HG03432 (cell line): Measurements from ENCODE around the gene CNBD2.
"Not testable (repeated sequence)": the region's sequence is repeated elsewhere in the genome, so short reads cannot be mapped to it uniquely, and the experiment has no call there.

Source experiments
- ATAC-seq: cut with Tn5 transposase; IDR thresholded peaks from one replicate; pipeline ENCODE4 v1.9.1; 2021; ENCODE audit warnings: mild to moderate bottlenecking, moderate library complexity; ENCODE audit not compliant: unreplicated experiment

The CNBD2 gene

GRCh38 chr20:35974256-35974655 is 5.9 kb downstream of the CNBD2 start:
- ATAC-seq: no peak

- ATAC-seq: no peak
Observed at GRCh38 chr20:35975576-35976373, 7.4 kb downstream of the CNBD2 start.

GRCh38 chr20:35978041-35978513 is 9.7 kb downstream of the CNBD2 start:
- no peak for ATAC-seq

GRCh38 chr20:35979544-35979943 is 11.2 kb downstream of the CNBD2 start:
- no peak for ATAC-seq

- no peak for ATAC-seq
Observed at GRCh38 chr20:35981969-35982368, 13.6 kb downstream of the CNBD2 start.

- ATAC-seq: no peak
Observed at GRCh38 chr20:35984382-35984781, 16.0 kb downstream of the CNBD2 start.

- no peak for ATAC-seq
Observed at GRCh38 chr20:35985806-35986205, 17.4 kb downstream of the CNBD2 start.

- no peak for ATAC-seq
Observed at GRCh38 chr20:35988910-35989463, 20.6 kb downstream of the CNBD2 start.

GRCh38 chr20:35991142-35991771 is 22.9 kb downstream of the CNBD2 start:
- no peak for ATAC-seq

- no peak for ATAC-seq
Observed at GRCh38 chr20:35992713-35993335, 24.4 kb downstream of the CNBD2 start.

GRCh38 chr20:35994994-35995453 is 26.6 kb downstream of the CNBD2 start:
- ATAC-seq: no peak

- ATAC-seq: not testable (repeated sequence)
Observed at GRCh38 chr20:35996492-35996891, 28.1 kb downstream of the CNBD2 start.

GRCh38 chr20:36001331-36001730 is 32.9 kb downstream of the CNBD2 start:
- not testable (repeated sequence) for ATAC-seq

GRCh38 chr20:36002855-36003254 is 34.5 kb downstream of the CNBD2 start:
- no peak for ATAC-seq

GRCh38 chr20:36004045-36004444 is 35.7 kb downstream of the CNBD2 start:
- no peak for ATAC-seq

GRCh38 chr20:36008461-36009035 is 40.2 kb downstream of the CNBD2 start:
- ATAC-seq: no peak

GRCh38 chr20:36010076-36010475 is 41.7 kb downstream of the CNBD2 start:
- no peak for ATAC-seq

GRCh38 chr20:36010825-36011224 is 42.4 kb downstream of the CNBD2 start:
- no peak for ATAC-seq

- ATAC-seq: no peak
Observed at GRCh38 chr20:36015806-36016403, 47.5 kb downstream of the CNBD2 start.

- ATAC-seq: no peak
Observed at GRCh38 chr20:36017048-36017951, 48.9 kb downstream of the CNBD2 start.
